ENCODE results near the gene NUDT7. TPM values are rescaled to one million over a fixed set of nuclear protein-coding genes. Genes with fewer than 3 reads are reported as not detected.

NUDT7 gene
- total and polyA plus RNA-seq, 2 donors (not counting 3 experiments of a cell fraction or from before 2014, with no cell fraction given) = 6.2 to 6.5 TPM

- H2AFZ ChIP-seq (ENCODE audit: low read depth, low read length) = no peak overlapping the region
- POLR2A ChIA-PET = interaction anchor here (0.5 kb wide), 1 partner anchor 491 kb away, joined by 10 read pairs; no protein-coding TSS in a partner anchor
- CTCF ChIA-PET = interaction anchor here (1.1 kb wide), 1 partner anchor 11 kb away, joined by 3 read pairs; no protein-coding TSS in a partner anchor
- no peak overlapping the region for H3K9ac ChIP-seq (replicated peaks; ENCODE audit: extremely low read depth, insufficient read depth, low read length)
- no peaks in the 10 kb centered on the region for H3K9me3 ChIP-seq (replicated peaks; ENCODE audit: control insufficient read depth, insufficient read depth, low read length)
- H3K27ac ChIP-seq (ENCODE audit: insufficient read depth, low read depth, low read length) = no peak overlapping the region
- BruUV-seq (replicated peaks) = no TSS peak
- TF ChIP-seq POLR2AphosphoS5 (IDR thresholded peaks at IDR 0.05; ENCODE audit: insufficient read depth, low read depth, low read length) = no peak
- TF ChIP-seq, protein P1, sequence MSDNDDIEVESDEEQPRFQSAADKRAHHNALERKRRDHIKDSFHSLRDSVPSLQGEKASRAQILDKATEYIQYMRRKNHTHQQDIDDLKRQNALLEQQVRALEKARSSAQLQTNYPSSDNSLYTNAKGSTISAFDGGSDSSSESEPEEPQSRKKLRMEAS (IDR thresholded peaks at IDR 0.05; ENCODE audit: insufficient read depth, insufficient read length) = no peak
- TF ChIP-seq EZH2 (IDR thresholded peaks at IDR 0.05; ENCODE audit: borderline replicate concordance, low read depth, low read length, severe bottlenecking) = no peak
- no peak for TF ChIP-seq MYC (IDR thresholded peaks at IDR 0.05; ENCODE audit: low read depth, low read length)
- TF ChIP-seq FOS (IDR thresholded peaks at IDR 0.05; ENCODE audit: borderline replicate concordance, insufficient read depth, low read length) = no peak
- TF ChIP-seq JUN (IDR thresholded peaks at IDR 0.05; ENCODE audit: borderline replicate concordance, insufficient read depth, insufficient read length, low read depth) = no peak
- TF ChIP-seq POLR2A (IDR thresholded peaks at IDR 0.05; ENCODE audit: low read depth, low read length) = no peak
- TF ChIP-seq GATA2 (IDR thresholded peaks at IDR 0.05; ENCODE audit: insufficient read depth, insufficient read length, low read depth, low read length) = no peak
- TF ChIP-seq CTCF (IDR thresholded peaks at IDR 0.05; ENCODE audit: extremely low read depth in 1 of 2, insufficient read depth in 1 of 2, low read depth in 1 of 2, low read length in 2 of 2) = no peak
- DNase-seq (ENCODE audit: low read depth, low spot score) = no peak
- H3K4me2 ChIP-seq (ENCODE audit: insufficient read depth, low read length) = no peak overlapping the region
- H3K27me3 ChIP-seq (ENCODE audit: control insufficient read depth in 2 of 2, insufficient read depth in 2 of 2, low read length in 2 of 2) = no peaks in the 10 kb centered on the region
- no peaks in the 10 kb centered on the region for H3K4me1 ChIP-seq (ENCODE audit: control insufficient read depth, extremely low read depth, insufficient read depth, low read length)
- H3K9me1 ChIP-seq (replicated peaks; ENCODE audit: control insufficient read depth, extremely low read depth, insufficient read depth, low read length) = no peaks in the 10 kb centered on the region
- H3K4me3 ChIP-seq (replicated peaks in 1 of 3; ENCODE audit: insufficient read depth in 1 of 3, low read depth in 1 of 3, low read length in 3 of 3) = no peak overlapping the region
- no peaks in the 10 kb centered on the region for H3K36me3 ChIP-seq (ENCODE audit: control insufficient read depth in 2 of 2, extremely low read depth in 1 of 2, insufficient read depth in 2 of 2, low read length in 2 of 2)
- H3K79me2 ChIP-seq (ENCODE audit: control insufficient read depth, insufficient read depth, low read length) = no peaks in the 10 kb centered on the region
- dilution Hi-C loops (cut with MboI; ENCODE audit: extremely low pct_ligation_motif_present, low sequenced_read_pairs) = no loop called here
- intact Hi-C loops (cut with micrococcal nuclease) = no loop called here
- no peaks in the 10 kb centered on the region for H4K20me1 ChIP-seq (replicated peaks; ENCODE audit: control insufficient read depth, extremely low read depth, insufficient read depth, low read length)
- no peak for FAIRE-seq
These were observed 21.8 kb downstream of the NUDT7 start for GRCh38 chr16:77744141-77744540.

Measured in endothelial cell of umbilical vein (primary cell).